ENCODE data around the gene DIS3L2.

Gene DIS3L2

GRCh38 chr2:232200195-232200594 lies 238.7 kb downstream of the DIS3L2 start:
- DNase-seq, result no peak

- no peak for DNase-seq
Observed at GRCh38 chr2:232203166-232203891, 241.8 kb downstream of the DIS3L2 start.

- no peak for DNase-seq
Observed at GRCh38 chr2:232203936-232204335, 242.4 kb downstream of the DIS3L2 start.

GRCh38 chr2:232204457-232204931 lies 243.0 kb downstream of the DIS3L2 start:
- DNase-seq, result no peak

DNA sequence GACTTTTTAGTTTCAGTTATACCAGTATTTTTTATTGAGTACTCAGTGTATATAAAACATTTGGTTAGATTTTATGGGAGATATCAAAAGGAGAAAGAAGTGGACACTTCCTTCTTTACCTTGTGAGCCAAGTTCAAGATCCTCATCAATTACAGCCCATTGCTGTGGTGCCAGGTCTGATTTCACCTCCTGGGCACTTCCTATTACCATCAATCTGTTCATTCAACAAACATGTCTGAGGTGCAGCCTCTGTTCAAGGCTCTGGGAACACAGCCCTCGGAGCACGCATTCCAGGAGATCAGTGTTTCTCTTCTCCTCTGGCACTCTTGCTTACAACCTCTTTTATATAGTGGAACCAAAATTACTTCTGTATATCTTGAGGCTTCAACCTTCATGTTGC lies 245.7 kb downstream of the DIS3L2 start:
- DNase-seq, result no peak

DNA sequence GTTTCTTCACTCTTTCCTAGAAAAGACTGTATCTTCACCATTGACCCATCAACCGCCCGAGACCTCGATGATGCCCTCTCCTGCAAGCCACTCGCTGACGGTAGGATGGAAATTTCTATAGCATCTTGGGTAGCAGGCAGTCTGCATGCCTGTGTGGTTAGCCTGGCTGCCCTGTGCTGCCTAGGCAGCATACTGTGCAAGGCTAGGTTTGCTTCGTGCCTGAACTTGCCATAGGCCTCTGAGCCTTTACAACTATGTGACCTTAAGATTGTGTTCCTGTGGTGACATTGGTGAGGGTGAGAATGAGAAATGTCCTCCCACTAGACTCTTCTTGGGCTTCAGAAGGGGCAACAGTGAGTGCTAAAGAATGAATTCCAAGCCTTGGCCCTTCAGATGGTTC lies 248.8 kb downstream of the DIS3L2 start:
- DNase-seq, result no peak

DNA sequence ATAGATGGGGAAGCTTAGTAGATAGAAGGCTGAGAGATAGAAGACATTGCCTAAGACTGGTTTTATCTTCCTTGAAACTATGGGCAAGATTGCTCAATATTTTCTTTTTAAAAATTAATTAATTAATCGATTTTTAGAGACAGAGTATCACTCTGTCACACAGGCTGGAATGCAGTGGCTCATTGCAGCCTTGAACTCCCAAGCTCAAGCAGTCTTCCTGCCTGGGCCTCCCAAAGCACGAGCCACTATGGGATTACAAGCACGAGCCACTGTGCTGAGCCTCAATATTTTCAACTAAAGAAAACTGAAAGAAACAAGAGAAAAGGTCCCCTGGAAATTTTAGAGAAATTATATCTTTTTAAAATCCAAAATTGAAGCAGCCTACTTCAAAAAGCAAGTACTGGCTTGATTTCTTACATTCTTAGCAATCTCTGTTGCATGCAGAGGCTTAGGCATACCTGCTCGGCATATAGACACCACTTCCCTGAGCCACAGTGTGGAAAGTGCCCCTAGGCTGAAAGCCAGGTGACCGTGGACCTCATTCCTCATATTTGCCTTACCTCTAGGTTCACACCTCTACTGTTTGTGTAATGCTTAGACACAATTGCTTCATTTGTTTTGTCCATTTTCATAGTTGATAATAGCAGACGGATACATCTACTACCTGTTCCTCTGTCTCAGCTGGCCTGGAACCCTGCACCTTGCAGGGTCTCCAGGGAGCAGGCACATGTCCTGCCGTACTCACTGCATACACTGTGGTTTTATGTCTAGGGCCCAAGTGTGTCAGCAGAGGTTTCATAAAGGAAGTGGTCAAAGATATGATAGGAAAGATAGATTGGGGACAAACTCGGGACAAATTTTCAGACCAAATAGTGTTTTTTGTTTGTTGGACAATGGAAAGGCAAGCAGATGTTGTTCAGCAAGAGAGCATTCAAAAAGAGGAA lies 250.5 kb downstream of the DIS3L2 start:
- no peak for DNase-seq

GRCh38 chr2:232213176-232213575 lies 251.7 kb downstream of the DIS3L2 start:
- DNase-seq, result no peak

DNA sequence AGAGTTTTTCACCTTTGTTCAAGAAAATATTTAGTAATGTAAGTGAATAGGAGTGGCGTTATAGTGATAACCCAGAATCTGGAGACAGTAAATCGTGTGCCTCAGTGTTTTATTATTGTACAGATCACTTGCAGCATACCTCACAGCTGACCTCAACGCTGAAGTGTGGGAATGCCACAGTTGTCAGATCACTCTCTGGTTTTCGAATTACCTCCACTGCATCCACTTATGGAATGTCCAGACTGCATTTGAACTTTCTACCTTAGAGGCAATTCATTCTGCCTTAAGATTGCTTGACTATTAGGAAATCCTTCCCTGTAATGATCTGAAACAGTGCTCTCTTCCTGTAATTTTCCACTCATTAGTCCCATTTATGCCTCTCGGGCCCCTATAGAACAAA lies 252.5 kb downstream of the DIS3L2 start:
- DNase-seq, result no peak

DNA sequence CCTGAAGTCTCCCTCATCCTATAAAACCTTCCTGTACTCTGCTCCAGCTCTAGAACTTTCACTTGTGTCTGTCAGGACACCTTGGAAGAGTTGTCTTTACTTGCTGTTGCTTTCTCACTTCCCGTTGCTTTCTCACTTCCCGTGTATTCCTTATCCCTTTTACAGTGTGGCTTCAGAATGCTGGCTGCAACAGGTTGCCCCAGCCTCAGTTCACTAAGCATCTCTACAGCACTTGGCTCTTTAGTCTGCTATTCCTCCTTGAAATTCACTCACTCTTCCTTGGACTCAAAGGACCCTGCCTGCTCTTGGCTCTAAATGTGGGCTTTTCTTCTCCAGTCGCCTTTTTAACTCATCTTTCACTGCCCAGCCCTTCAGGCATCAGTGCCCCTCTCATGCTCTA lies 254.5 kb downstream of the DIS3L2 start:
- no peak for DNase-seq

GRCh38 chr2:232218778-232219495 lies 257.4 kb downstream of the DIS3L2 start:
- DNase-seq, result no peak

DNA sequence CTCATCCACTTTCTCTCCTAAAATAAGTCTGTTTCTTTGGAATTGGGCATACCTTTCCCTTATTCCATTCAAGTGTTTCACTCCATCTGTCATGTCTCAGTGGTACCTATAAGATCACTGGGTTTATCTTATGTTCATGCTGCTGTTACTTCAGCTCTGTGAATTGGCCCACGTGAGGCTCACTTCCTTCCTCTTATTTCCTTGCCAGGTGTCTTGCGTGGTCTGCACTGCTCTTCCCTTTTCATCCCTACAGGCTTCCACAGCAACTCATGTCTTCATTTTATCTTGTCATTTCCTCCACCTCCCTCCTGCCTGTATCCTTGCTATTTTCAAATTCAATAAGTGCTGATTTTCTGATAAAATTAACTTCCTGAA lies 258.0 kb downstream of the DIS3L2 start:
- no peak for DNase-seq

DNA sequence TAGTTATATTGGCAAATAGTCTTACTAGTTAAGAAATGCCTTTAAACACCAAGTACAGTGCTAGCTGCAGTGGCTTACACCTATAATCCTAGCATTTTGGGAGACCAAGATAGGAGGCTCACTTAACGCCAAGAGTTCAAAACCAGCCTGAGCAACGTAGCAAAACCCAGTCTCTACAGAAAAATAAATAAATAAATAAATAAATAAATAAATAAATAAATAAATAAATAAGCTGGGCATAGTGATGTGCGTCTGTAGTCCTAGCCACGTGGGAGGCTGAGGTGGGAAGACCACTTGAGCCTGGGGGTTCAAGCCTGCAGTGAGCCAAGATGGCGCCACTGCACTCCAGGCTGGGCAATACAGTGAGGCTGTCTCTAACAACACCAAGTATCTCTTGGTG lies 258.4 kb downstream of the DIS3L2 start:
- DNase-seq, result no peak

- no peak for DNase-seq
Observed at GRCh38 chr2:232225429-232225828, 263.9 kb downstream of the DIS3L2 start.

- no peak for DNase-seq
Observed at GRCh38 chr2:232225895-232226294, 264.4 kb downstream of the DIS3L2 start.

DNA sequence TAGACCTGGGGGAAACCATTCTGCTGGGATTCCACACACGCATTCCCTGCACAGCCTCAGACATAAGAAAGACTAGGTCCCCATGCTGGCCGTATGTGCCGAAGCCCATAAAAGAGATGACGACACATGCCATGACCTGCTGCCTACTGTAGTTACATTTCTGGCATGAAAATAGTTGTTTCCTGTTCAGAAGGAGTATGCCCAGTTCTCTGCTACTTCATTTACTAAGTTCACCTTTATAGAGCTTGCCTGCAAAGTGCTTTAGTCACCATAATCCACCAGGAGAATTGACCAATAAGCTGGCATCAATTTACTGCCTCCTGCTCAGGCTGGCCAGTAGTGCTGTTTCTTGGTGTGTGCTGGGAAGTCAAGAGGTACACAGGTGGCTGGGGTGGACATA lies 266.8 kb downstream of the DIS3L2 start:
- no peak for DNase-seq

DNA sequence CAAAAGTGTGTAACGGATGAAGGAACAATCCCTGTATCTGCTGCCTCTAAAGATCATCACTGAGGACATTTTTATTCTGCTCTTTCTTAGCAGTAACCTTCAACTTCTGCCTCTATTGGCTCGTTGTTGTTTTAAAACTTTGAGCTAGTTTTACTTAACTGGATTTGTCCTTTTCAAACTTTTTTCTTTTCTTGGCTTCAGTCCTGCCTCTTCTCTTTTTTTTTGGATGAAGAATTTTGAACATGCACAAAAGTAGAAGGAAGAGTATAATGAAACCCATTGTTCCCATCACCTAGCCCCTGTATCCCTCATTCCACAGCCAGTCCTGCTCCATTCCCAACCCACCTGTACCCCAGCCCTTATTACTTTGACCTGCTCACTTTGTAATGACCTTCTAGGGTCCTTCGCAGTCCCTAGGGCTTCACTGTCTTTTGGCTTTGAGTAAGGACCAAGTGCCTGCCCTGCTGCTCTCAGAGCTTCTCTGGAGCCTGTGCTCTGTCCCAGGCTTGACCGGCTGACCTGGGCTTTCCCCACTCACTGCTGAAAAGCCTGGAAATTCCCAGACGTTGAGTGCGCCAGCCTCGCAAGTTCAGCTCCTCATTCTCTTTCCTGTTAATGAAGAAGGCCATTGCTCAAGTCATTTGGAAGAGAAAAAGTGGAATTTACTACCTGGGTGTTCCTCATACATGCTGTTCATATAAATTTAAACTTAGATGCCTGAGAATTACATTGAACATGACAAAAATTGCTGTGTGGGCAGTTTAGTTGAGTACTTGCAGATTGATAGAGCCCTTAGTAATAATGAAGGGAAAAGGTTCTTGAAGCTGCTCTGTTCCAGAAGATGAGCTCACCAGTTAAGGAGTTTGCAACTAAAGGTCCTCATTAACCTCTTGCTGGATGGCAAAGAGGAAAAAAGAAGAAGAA lies 267.7 kb downstream of the DIS3L2 start:
- peak; percentile 50 to 60 (median 55) for DNase-seq

- DNase-seq, result no peak
Observed at GRCh38 chr2:232229911-232230310, 268.4 kb downstream of the DIS3L2 start.

- DNase-seq, result peak in 2 of 3 donors; percentile 4 to 5
Observed at GRCh38 chr2:232230560-232230959, 269.0 kb downstream of the DIS3L2 start.

DNA sequence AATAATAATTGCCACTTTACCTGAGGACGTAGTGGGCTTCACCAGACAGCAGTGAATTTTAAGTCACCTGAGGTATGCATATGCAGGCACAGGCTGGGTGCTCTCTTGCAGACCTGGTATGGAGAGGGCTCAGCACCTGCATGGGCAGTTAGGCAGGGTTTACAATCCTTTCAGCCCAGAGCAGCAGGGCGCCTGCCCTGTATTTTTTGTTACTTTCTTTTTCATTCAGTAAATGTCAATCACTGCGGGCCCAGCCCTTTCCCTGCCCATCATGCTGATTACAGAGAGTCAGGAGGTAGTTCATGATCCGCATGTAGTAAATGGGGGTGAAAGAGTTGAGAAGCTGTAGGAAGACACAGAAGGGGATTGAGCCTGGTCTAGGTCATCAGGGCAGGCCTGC lies 270.0 kb downstream of the DIS3L2 start:
- DNase-seq, result no peak

DNA sequence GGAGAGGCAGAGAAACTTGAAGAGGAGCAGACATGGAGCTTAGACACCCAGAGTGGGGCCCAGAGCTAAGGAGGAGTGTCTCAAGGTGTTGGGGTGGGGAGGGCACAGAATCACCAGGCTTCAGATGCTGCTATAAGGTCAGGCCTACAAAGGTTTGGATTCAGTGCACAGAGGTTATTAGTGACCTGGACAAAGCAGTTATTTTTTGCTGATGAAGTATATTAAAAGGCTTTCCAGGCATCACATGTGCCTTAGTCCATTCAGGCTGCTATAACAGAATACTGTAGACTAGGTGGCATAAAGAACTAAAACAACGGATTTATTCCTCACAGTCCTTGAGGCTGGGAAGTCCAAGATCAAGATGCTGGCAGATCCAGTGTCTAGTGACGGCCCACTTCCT lies 271.4 kb downstream of the DIS3L2 start:
- DNase-seq, result no peak

GRCh38 chr2:232234922-232235615 lies 273.6 kb downstream of the DIS3L2 start:
- no peak for DNase-seq

Measured in suppressor macrophage treated with lipopolysaccharide for 1 hour (primary cell).